A549 treated with RU486 at 1 μM for 4 hours (cell line): ENCODE measurements around the gene STRIP1. TPM values are rescaled to one million over a fixed set of nuclear protein-coding genes. Genes with fewer than 3 reads are reported as not detected.

Experiments
- total RNA-seq: library from RNA; stranded (reverse); fragments of 200-300 nt; extraction: Qiagen RNA extraction; gene quantifications from 5 replicates; pipeline ENCODE4 v1.2.3, GENCODE V29; 2022; ENCODE audit warnings: low read depth

The STRIP1 gene
- 10.6 to 14.2 TPM (median 13.6 TPM) in 5 replicates for total RNA-seq

GRCh38 chr1:110034451-110035235 lies at the start of gene STRIP1:
STRIP1 (plus strand) TSS chr1:110034624; CDS start chr1:110034638, 14 bp downstream.

GRCh38 chr1:110070671-110071242 lies 36.3 kb downstream of the STRIP1 start, which contains the start of gene ALX3:
ALX3 (minus strand) TSS chr1:110070672; CDS start chr1:110070612, 60 bp downstream.

Other genes starting within 250 kb of the STRIP1 start
- 17.0 to 25.7 TPM (median 24.8 TPM) in 5 replicates for gene CSF1, start 123.8 kb upstream of the STRIP1 start, total RNA-seq
- 42.8 to 58.6 TPM (median 51.6 TPM) in 5 replicates for gene AHCYL1, start 49.9 kb upstream of the STRIP1 start, total RNA-seq
- not detected in 5 replicates for gene ALX3, start 36.0 kb downstream of the STRIP1 start, total RNA-seq
- not detected in 5 replicates for gene UBL4B, start 77.8 kb downstream of the STRIP1 start, total RNA-seq
- gene SLC6A17, start 115.9 kb downstream of the STRIP1 start, total RNA-seq = 4.3 to 5.9 TPM (median 5.1 TPM) in 5 replicates
- 2.3 to 4.7 TPM (median 3.1 TPM) in 5 replicates for gene KCNC4, start 175.7 kb downstream of the STRIP1 start, total RNA-seq